Astrocyte (in vitro differentiated cells and primary cell): ENCODE results near the gene GSG1L.

Experiments used
- CTCF ChIP-seq: IDR thresholded peaks from 2 replicates; pipeline ENCODE4 v1.5.1; 2011; ENCODE audit warnings: low read depth, mild to moderate bottlenecking, inconsistent platforms, low read length, moderate library complexity; ENCODE audit not compliant: insufficient read depth
- EZH2 ChIP-seq: IDR thresholded peaks from 2 replicates; pipeline ENCODE4 v1.6.1; 2012; ENCODE audit warnings: mild to moderate bottlenecking, low read length, inconsistent platforms; ENCODE audit not compliant: insufficient read depth

DNA sequence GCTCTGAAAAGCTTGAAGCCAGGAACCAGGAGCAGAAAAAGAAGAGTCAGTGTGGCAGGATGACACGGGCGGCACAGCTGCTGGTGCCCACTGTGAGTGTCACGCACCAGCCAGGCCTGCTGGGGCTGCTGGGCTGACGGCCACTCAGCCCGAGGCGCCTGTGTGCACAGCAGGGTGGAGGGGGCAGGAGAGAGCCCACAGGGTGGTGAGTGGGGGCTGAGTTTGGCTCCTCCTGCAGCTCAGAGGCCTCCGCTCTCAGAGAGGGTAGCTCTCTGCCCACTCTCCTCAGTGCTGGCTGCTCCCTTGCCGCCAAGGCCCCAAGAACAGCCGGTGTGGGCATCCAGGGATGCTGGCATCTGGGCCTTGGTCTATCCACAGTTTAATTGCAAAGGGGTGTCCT lies 59.6 kb downstream of the GSG1L start:
- TF ChIP-seq CTCF: no peak
- no peak for TF ChIP-seq EZH2
